Measurements from ENCODE around the gene MAN1C1. TPM values are rescaled to one million over a fixed set of nuclear protein-coding genes. Genes with fewer than 3 reads are reported as not detected.

MAN1C1 gene
- polyA plus RNA-seq, 1 of the 3 experiments (the other 2 are of a cell fraction): 0.20 TPM

- DNase-seq: peak; percentile 69
- no peaks in the 10 kb centered on the region for H4K20me1 ChIP-seq (ENCODE audit: insufficient read depth)
- H3K9me2 ChIP-seq: no peaks in the 10 kb centered on the region
- H2AFZ ChIP-seq (ENCODE audit: low read depth): no peak overlapping the region
- ChIA-PET POLR2A (interaction anchor here (0.9 to 1.2 kb wide), 2 partner anchors 11 to 17 kb away, joined by 3 to 4 read pairs; no protein-coding TSS in a partner anchor), CTCF (interaction anchor here (0.6 to 3.4 kb wide), 19 partner anchors 9 to 207 kb away, joined by 3 to 25 read pairs (median 3); no protein-coding TSS in a partner anchor)
- H3K4me3 ChIP-seq (ENCODE audit: low read depth in 2 of 2, low read length in 1 of 2): no peak overlapping the region
- H3K79me2 ChIP-seq (ENCODE audit: insufficient read depth): no peaks in the 10 kb centered on the region
- H3K4me2 ChIP-seq: no peak overlapping the region
- H3F3A ChIP-seq (replicated peaks; ENCODE audit: insufficient read depth): no peaks in the 10 kb centered on the region
- peaks cover 0 to 40% of the 10 kb centered on the region in 2 experiments; a peak in 1 of 4 replicates for H3K4me1 ChIP-seq (ENCODE audit: control insufficient read depth in 1 of 2, insufficient read depth in 2 of 2, low read depth in 1 of 2, low read length in 1 of 2)
- no peak overlapping the region for H3K27ac ChIP-seq (ENCODE audit: low read depth in 2 of 2, low read length in 1 of 2)
- peak; percentile 55 for TF ChIP-seq SMC3 (IDR thresholded peaks at IDR 0.05; ENCODE audit: low read depth, low read length)
- TF ChIP-seq NFIC (IDR thresholded peaks at IDR 0.05; ENCODE audit: borderline replicate concordance): no peak
- TF ChIP-seq CTCF (IDR thresholded peaks at IDR 0.05): 0 out of 2 replicates have a peak, but pooled peaks have one; percentile 27
- peak; percentile 76 for TF ChIP-seq RAD21 (IDR thresholded peaks at IDR 0.05; ENCODE audit: low read length)
- no peak for TF ChIP-seq USF1 (IDR thresholded peaks at IDR 0.05; ENCODE audit: borderline replicate concordance, low read depth)
- H3K36me3 ChIP-seq (replicated peaks in 1 of 2; ENCODE audit: control insufficient read depth in 1 of 2, insufficient read depth in 2 of 2, low read length in 1 of 2): no peaks in the 10 kb centered on the region
- no peak overlapping the region for H3K9ac ChIP-seq
- 55% methylated on average over 7 of the region's 8 CpGs for WGBS (ENCODE audit: low lambda C conversion rate)
- H3K9me3 ChIP-seq: no peaks in the 10 kb centered on the region
- no peaks in the 10 kb centered on the region for H3K27me3 ChIP-seq (ENCODE audit: insufficient read depth)
Observed at GRCh38 chr1:25744140-25744581, 127.6 kb downstream of the MAN1C1 start.

DNA sequence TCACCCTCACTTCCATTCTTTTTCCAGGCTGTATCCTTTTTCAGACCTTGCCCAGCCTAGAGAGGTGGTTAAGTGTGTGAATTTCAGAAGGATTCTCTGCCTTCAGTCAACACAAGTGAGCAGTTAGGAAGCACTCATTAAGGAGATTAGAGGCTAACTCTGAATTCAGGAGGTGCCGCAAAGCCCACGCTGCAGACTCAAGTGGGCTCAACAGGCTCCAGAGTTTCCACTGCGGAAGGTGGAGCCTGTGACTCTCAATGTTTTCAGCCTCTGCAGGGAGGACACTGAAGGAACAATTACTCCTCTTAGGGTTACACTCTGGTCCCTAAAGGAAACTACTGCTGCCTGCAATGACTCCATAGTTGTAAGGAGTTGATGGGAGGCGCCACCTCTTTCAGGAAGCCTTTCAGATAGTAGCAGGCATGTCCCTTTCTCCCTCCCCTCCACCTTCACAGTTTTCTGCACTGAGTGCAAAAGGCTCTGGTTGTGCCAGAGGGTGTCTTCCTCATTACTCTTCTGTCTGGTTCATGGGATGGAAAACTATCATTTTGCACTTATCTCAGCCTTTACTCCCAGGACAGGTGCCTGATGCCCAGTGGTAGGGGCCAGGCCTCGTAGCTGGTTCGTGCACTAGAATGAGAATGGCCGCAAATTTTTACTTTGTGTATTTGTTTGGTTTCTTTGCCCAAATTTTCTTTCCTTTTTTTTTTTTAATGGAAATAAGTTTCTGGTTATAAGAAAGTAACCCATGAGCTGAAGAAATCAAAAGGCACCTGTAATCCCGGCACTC, 128.2 kb downstream of the MAN1C1 start:
- H3K79me2 ChIP-seq (ENCODE audit: insufficient read depth): no peaks in the 10 kb centered on the region
- no peaks in the 10 kb centered on the region for H3K36me3 ChIP-seq (replicated peaks in 1 of 2; ENCODE audit: control insufficient read depth in 1 of 2, insufficient read depth in 2 of 2, low read length in 1 of 2)
- H3F3A ChIP-seq (replicated peaks; ENCODE audit: insufficient read depth): no peaks in the 10 kb centered on the region
- H2AFZ ChIP-seq (ENCODE audit: low read depth): no peak overlapping the region
- H3K27ac ChIP-seq (ENCODE audit: low read depth in 2 of 2, low read length in 1 of 2): no peak overlapping the region
- no peak for DNase-seq
- H3K4me3 ChIP-seq (ENCODE audit: low read depth in 2 of 2, low read length in 1 of 2): no peak overlapping the region
- ChIA-PET POLR2A (no interaction called here), CTCF (interaction anchor here (0.8 to 3.4 kb wide), 19 partner anchors 9 to 207 kb away, joined by 3 to 25 read pairs (median 4); partner anchors contain the start of gene SELENON)
- H3K4me2 ChIP-seq: no peak overlapping the region
- H3K9me2 ChIP-seq: no peaks in the 10 kb centered on the region
- peaks cover 0 to 37% of the 10 kb centered on the region in 2 experiments; a peak in 1 of 4 replicates for H3K4me1 ChIP-seq (ENCODE audit: control insufficient read depth in 1 of 2, insufficient read depth in 2 of 2, low read depth in 1 of 2, low read length in 1 of 2)
- H3K9me3 ChIP-seq: no peaks in the 10 kb centered on the region
- TF ChIP-seq EP300 (IDR thresholded peaks at IDR 0.05; ENCODE audit: borderline replicate concordance in 1 of 2, low read depth in 1 of 2, low read length in 1 of 2) (no peak), FOSL2 (IDR thresholded peaks at IDR 0.05; ENCODE audit: borderline replicate concordance, low read depth) (no peak), GATA2 (CRISPR knock-in tag; IDR thresholded peaks at IDR 0.05) (no peak), RAD21 (IDR thresholded peaks at IDR 0.05; ENCODE audit: low read length) (no peak), NRF1 (IDR thresholded peaks at IDR 0.05; ENCODE audit: low read depth, low read length) (no peak), RFX5 (IDR thresholded peaks at IDR 0.05; ENCODE audit: low read length) (no peak), SMC3 (IDR thresholded peaks at IDR 0.05; ENCODE audit: low read depth, low read length) (no peak)
- no peak overlapping the region for H3K9ac ChIP-seq
- no peaks in the 10 kb centered on the region for H3K27me3 ChIP-seq (ENCODE audit: insufficient read depth)
- WGBS (ENCODE audit: low lambda C conversion rate): 86% methylated on average over 8 of the region's 8 CpGs
- no peaks in the 10 kb centered on the region for H4K20me1 ChIP-seq (ENCODE audit: insufficient read depth)
